SIG-M5 treated with dmso at 0.1 percent for 504 hours (cell line): ENCODE results near the gene ZNF790.
A peak's percentile ranks its signal among the peaks of the same experiment; 100 is the strongest.

Source experiments
- DNase-seq: peaks from one replicate; lab custom pipeline; 2025; ENCODE audit not compliant: unreplicated experiment; lab: John Stamatoyannopoulos, UW

The ZNF790 gene

GRCh38 chr19:36772311-36773222 lies 65.6 kb downstream of the ZNF790 start, which contains the start of gene ZNF850:
ZNF850 (minus strand) TSS chr19:36772807; CDS start chr19:36762606, 10,201 bp downstream.
- peak; percentile 84 for DNase-seq

- DNase-seq, result peak; percentile 39
Measured at GRCh38 chr19:36771261-36772231, 66.6 kb downstream of the ZNF790 start.
